HepG2 (cell line): ENCODE results near the gene PTPRN. TPM values are rescaled to one million over a fixed set of nuclear protein-coding genes. Genes with fewer than 3 reads are reported as not detected.

Source experiments
- JDP2 ChIP-seq: sonication (generic); formaldehyde crosslinking; IDR thresholded peaks from 2 replicates; pipeline ENCODE4 v1.8.1; 2022; ENCODE audit warnings: missing genetic modification reagents, borderline replicate concordance
- LCORL ChIP-seq, 2 experiments: fragments of 450-650 bp in 1 of 2; sonication (generic) in 1 of 2; formaldehyde crosslinking in 1 of 2; IDR thresholded peaks; 2 replicates each; pipeline versions ENCODE4 v1.5.0 to v1.6.1; 2017 to 2020; ENCODE audit warnings: antibody characterized with exemption in 1 of 2, missing genetic modification reagents in 1 of 2
- PRMT3 ChIP-seq: sonication (generic); formaldehyde crosslinking; IDR thresholded peaks from 2 replicates; pipeline ENCODE4 v1.8.1; 2022; ENCODE audit warnings: low read depth, mild to moderate bottlenecking, moderate library complexity, missing genetic modification reagents, borderline replicate concordance
- RNF219 ChIP-seq: sonication (generic); formaldehyde crosslinking; IDR thresholded peaks from 2 replicates; pipeline ENCODE4 v1.5.0; 2020; ENCODE audit warnings: mild to moderate bottlenecking, missing genetic modification reagents
- SALL2 ChIP-seq: sonication (generic); formaldehyde crosslinking; IDR thresholded peaks from 2 replicates; pipeline ENCODE4 v1.8.1; 2023; ENCODE audit warnings: mild to moderate bottlenecking, missing genetic modification reagents, inconsistent platforms
- SYNCRIP ChIP-seq: fragments of 200-400 bp; formaldehyde crosslinking; IDR thresholded peaks from 2 replicates; pipeline ENCODE4 v1.6.1; 2018; ENCODE audit warnings: mild to moderate bottlenecking, low read depth, low read length; ENCODE audit not compliant: insufficient read depth
- ZNF615 ChIP-seq: sonication (generic); formaldehyde crosslinking; IDR thresholded peaks from 2 replicates; pipeline ENCODE4 v1.5.0; 2020; ENCODE audit warnings: mild to moderate bottlenecking, missing genetic modification reagents, borderline replicate concordance
- polyA plus RNA-seq, 8 experiments: library from polyadenylated mRNA; depleted of rRNA in 3 of 8; stranded (reverse) in 7 of 8; unstranded in 1 of 8; fragments of >200 nt; fragmentation: Illumina TruSeq in 4 of 8; extraction: Trizol in 4 of 8; gene quantifications; 2 replicates each; pipeline versions ENCODE4 v1.2.1 to v1.2.3, GENCODE V29; 2011 to 2016; ENCODE audit warnings: low read depth in 4 of 8, missing spikeins in 1 of 8, mixed read lengths in 1 of 8; ENCODE audit not compliant: insufficient read depth in 1 of 8
- total RNA-seq, 5 experiments: library from RNA; depleted of rRNA; stranded (reverse); fragments of >200 nt; fragmentation: Illumina TruSeq; extraction: Trizol; gene quantifications; 2 replicates each; pipeline ENCODE4 v1.2.3, GENCODE V29; 2016; ENCODE audit warnings: low read depth in 1 of 5
- TF ChIP-seq, protein P1 (sequence below): sonication (generic); formaldehyde crosslinking; IDR thresholded peaks from 2 replicates; pipeline ENCODE4 v1.4.0; 2020; ENCODE audit warnings: low read depth, missing genetic modification reagents
- TF ChIP-seq, protein P2 (sequence below): sonication (generic); formaldehyde crosslinking; IDR thresholded peaks from 2 replicates; pipeline ENCODE4 v1.5.0; 2020; ENCODE audit warnings: mild to moderate bottlenecking, missing genetic modification reagents
- TF ChIP-seq, protein P3 (sequence below): sonication (generic); formaldehyde crosslinking; IDR thresholded peaks from 2 replicates; pipeline ENCODE4 v1.5.0; 2020; ENCODE audit warnings: mild to moderate bottlenecking, missing genetic modification reagents
- TF ChIP-seq, protein P4 (sequence below): IDR thresholded peaks from 2 replicates; pipeline ENCODE4 v1.6.1; 2018; ENCODE audit warnings: missing genetic modification reagents
- TF ChIP-seq, protein P5 (sequence below): sonication (generic); formaldehyde crosslinking; IDR thresholded peaks from 2 replicates; pipeline ENCODE4 v1.4.0; 2020; ENCODE audit warnings: mild to moderate bottlenecking, missing genetic modification reagents

The PTPRN gene
- total and polyA plus RNA-seq, 2 of the 13 experiments (the other 11 are each of a cell fraction or from before 2014, with no cell fraction given): 0.26 TPM; not detected in 1

GRCh38 chr2:219245148-219245898 is 63.9 kb downstream of the PTPRN start, which contains the start of the genes GLB1L and STK16 (continued):
- TF ChIP-seq, protein P1, sequence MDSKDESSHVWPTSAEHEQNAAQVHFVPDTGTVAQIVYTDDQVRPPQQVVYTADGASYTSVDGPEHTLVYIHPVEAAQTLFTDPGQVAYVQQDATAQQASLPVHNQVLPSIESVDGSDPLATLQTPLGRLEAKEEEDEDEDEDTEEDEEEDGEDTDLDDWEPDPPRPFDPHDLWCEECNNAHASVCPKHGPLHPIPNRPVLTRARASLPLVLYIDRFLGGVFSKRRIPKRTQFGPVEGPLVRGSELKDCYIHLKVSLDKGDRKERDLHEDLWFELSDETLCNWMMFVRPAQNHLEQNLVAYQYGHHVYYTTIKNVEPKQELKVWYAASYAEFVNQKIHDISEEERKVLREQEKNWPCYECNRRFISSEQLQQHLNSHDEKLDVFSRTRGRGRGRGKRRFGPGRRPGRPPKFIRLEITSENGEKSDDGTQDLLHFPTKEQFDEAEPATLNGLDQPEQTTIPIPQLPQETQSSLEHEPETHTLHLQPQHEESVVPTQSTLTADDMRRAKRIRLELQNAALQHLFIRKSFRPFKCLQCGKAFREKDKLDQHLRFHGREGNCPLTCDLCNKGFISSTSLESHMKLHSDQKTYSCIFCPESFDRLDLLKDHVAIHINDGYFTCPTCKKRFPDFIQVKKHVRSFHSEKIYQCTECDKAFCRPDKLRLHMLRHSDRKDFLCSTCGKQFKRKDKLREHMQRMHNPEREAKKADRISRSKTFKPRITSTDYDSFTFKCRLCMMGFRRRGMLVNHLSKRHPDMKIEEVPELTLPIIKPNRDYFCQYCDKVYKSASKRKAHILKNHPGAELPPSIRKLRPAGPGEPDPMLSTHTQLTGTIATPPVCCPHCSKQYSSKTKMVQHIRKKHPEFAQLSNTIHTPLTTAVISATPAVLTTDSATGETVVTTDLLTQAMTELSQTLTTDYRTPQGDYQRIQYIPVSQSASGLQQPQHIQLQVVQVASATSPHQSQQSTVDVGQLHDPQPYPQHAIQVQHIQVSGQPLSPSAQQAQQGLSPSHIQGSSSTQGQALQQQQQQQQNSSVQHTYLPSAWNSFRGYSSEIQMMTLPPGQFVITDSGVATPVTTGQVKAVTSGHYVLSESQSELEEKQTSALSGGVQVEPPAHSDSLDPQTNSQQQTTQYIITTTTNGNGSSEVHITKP (CRISPR knock-in tag): peak; percentile 83
- TF ChIP-seq ZNF615 (CRISPR knock-in tag) (no peak; the same call in 1 of the 2 replicates), LCORL (IDR thresholded peaks at IDR 0.05) (no peak), LCORL (CRISPR knock-in tag; IDR thresholded peaks at IDR 0.05) (peak; percentile 77), SALL2 (peak; percentile 95), RNF219 (CRISPR knock-in tag) (no peak), PRMT3 (CRISPR knock-in tag) (no peak), JDP2 (no peak; the same call in 1 of the 2 replicates), SYNCRIP (no peak)
- TF ChIP-seq, protein P2, sequence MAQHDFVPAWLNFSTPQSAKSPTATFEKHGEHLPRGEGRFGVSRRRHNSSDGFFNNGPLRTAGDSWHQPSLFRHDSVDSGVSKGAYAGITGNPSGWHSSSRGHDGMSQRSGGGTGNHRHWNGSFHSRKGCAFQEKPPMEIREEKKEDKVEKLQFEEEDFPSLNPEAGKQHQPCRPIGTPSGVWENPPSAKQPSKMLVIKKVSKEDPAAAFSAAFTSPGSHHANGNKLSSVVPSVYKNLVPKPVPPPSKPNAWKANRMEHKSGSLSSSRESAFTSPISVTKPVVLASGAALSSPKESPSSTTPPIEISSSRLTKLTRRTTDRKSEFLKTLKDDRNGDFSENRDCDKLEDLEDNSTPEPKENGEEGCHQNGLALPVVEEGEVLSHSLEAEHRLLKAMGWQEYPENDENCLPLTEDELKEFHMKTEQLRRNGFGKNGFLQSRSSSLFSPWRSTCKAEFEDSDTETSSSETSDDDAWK (CRISPR knock-in tag): no peak
- TF ChIP-seq, protein P3, sequence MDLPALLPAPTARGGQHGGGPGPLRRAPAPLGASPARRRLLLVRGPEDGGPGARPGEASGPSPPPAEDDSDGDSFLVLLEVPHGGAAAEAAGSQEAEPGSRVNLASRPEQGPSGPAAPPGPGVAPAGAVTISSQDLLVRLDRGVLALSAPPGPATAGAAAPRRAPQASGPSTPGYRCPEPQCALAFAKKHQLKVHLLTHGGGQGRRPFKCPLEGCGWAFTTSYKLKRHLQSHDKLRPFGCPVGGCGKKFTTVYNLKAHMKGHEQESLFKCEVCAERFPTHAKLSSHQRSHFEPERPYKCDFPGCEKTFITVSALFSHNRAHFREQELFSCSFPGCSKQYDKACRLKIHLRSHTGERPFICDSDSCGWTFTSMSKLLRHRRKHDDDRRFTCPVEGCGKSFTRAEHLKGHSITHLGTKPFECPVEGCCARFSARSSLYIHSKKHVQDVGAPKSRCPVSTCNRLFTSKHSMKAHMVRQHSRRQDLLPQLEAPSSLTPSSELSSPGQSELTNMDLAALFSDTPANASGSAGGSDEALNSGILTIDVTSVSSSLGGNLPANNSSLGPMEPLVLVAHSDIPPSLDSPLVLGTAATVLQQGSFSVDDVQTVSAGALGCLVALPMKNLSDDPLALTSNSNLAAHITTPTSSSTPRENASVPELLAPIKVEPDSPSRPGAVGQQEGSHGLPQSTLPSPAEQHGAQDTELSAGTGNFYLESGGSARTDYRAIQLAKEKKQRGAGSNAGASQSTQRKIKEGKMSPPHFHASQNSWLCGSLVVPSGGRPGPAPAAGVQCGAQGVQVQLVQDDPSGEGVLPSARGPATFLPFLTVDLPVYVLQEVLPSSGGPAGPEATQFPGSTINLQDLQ: peak; percentile 94
- TF ChIP-seq, protein P4, sequence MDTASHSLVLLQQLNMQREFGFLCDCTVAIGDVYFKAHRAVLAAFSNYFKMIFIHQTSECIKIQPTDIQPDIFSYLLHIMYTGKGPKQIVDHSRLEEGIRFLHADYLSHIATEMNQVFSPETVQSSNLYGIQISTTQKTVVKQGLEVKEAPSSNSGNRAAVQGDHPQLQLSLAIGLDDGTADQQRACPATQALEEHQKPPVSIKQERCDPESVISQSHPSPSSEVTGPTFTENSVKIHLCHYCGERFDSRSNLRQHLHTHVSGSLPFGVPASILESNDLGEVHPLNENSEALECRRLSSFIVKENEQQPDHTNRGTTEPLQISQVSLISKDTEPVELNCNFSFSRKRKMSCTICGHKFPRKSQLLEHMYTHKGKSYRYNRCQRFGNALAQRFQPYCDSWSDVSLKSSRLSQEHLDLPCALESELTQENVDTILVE (CRISPR knock-in tag): peak; percentile 95
- TF ChIP-seq, protein P5, sequence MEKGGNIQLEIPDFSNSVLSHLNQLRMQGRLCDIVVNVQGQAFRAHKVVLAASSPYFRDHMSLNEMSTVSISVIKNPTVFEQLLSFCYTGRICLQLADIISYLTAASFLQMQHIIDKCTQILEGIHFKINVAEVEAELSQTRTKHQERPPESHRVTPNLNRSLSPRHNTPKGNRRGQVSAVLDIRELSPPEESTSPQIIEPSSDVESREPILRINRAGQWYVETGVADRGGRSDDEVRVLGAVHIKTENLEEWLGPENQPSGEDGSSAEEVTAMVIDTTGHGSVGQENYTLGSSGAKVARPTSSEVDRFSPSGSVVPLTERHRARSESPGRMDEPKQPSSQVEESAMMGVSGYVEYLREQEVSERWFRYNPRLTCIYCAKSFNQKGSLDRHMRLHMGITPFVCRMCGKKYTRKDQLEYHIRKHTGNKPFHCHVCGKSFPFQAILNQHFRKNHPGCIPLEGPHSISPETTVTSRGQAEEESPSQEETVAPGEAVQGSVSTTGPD (CRISPR knock-in tag): no peak
